Heart right ventricle (tissue), 16 donors: ENCODE results near the gene HMGXB3. TPM values are rescaled to one million over a fixed set of nuclear protein-coding genes. Genes with fewer than 3 reads are reported as not detected.
A peak's percentile ranks its signal among the peaks of the same experiment; 100 is the strongest.

ENCODE experiments used
- ATAC-seq, 8 donors: fragments of 200-7000 bp; cut with Tn5 transposase; one replicate each; pipeline ENCODE4 v1.9.1; 2020; ENCODE audit warnings: mild to moderate bottlenecking in 8 of 8, moderate library complexity in 8 of 8, moderate number of reproducible peaks in 1 of 8
- DNase-seq, 2 donors: peaks; one replicate each; pipeline ENCODE4 v3.0.0-alpha.2; 2020
- H3K27ac ChIP-seq, 10 donors: fragments of 200-600 bp; sonication (generic) in 2 of 10; one replicate each; pipeline versions ENCODE4 v1.5.0 to v1.8.0; 2020 to 2022; ENCODE audit warnings: mild to moderate bottlenecking in 3 of 10
- H3K27me3 ChIP-seq, 7 donors: fragments of 200-600 bp; one replicate each; pipeline ENCODE4 v1.8.0; 2021 to 2022; ENCODE audit warnings: mild to moderate bottlenecking in 2 of 7
- H3K36me3 ChIP-seq, 9 donors: fragments of 200-600 bp; sonication (generic) in 1 of 9; one replicate each; pipeline versions ENCODE4 v1.5.0 to v1.8.0; 2020 to 2022; ENCODE audit warnings: mild to moderate bottlenecking in 2 of 9
- H3K4me1 ChIP-seq, 9 donors: fragments of 200-600 bp; sonication (generic) in 1 of 9; one replicate each; pipeline versions ENCODE4 v1.5.0 to v1.8.0; 2020 to 2022; ENCODE audit warnings: mild to moderate bottlenecking in 4 of 9
- H3K4me3 ChIP-seq, 10 donors: fragments of 200-600 bp; sonication (generic) in 2 of 10; one replicate each; pipeline versions ENCODE4 v1.5.0 to v1.8.0; 2020 to 2022; ENCODE audit warnings: mild to moderate bottlenecking in 7 of 10, moderate library complexity in 2 of 10
- H3K9me3 ChIP-seq, 11 donors: fragments of 200-600 bp in 10 of 11; sonication (generic) in 2 of 11; one replicate each; pipeline versions ENCODE4 v1.5.0 to v1.8.0; 2013 to 2022; ENCODE audit warnings: mild to moderate bottlenecking in 2 of 11, control low read depth in 1 of 11, moderate library complexity in 1 of 11
- WGBS, 2 donors: extraction: QIAGEN DNeasy Blood & Tissue Kit; methylation state at CpG; one replicate each; pipeline ENCODE4 v1.1.7; 2013; ENCODE audit warnings: inconsistent platforms in 1 of 2; 5-methylcytosine and 5-hydroxymethylcytosine counted together
- intact Hi-C, 10 donors: fragments of 100-400 bp; cut with DNase I; formaldehyde crosslinking; loops; one replicate each; pipeline versions ENCODE4 v1.11.1 to v1.14.2; 2022
- polyA plus RNA-seq, 2 donors: library from polyadenylated mRNA; stranded (reverse); fragments of 200-250 nt; gene quantifications; one replicate each; pipeline ENCODE4 v1.2.3, GENCODE V29; 2013
- total RNA-seq, 10 donors: library from RNA; stranded (reverse); fragmentation: NEBNext Ultra II Directional in 3 of 10; extraction: Animal tissue kit (Norgen Biotek cat#: 25700) in 3 of 10; gene quantifications; one replicate each; pipeline versions ENCODE4 v1.2.1 to v1.2.4, GENCODE V29; 2021 to 2023
- TF ChIP-seq, protein P1 (sequence below), 9 donors: fragments of 200-600 bp; sonication (generic) in 2 of 9; IDR thresholded peaks; one replicate each; pipeline versions ENCODE4 v1.5.0 to v1.8.0; 2021 to 2022; ENCODE audit warnings: antibody characterized with exemption in 9 of 9, mild to moderate bottlenecking in 5 of 9, moderate library complexity in 1 of 9
- donor health status: Arrhythmogenic right ventricular cardiomyopathy.
- donor health status: ischemic (EF 13 %, LVEDD 7.1; RV severe dilation, severe dysfunction).
- donor health status: healthy with polysubstance abuse.
- donor health status: DM: no; HTN: yes; CAD: no.
- donor health status: DM: no; HTN: no; CAD: no.
- donor health status: ischemic (EF 25% LVEDD 6.9; RV normal size, moderate dysfunction).
- donor health status: ischemic (EF 25% LVEDD 5.7; RV mildly dilated, moderate dysfunction).
- donor health status: healthy.
- donor health status: DM: yes; HTN: yes; CAD: no.
- donor health status: Ischemic cardiomyopathy.
- donor health status: ischemic (EF 35%, LVEDD 5.7; RV mildly dilated, moderate dysfunction).
- donor health status: nonischemic (EF 11% LVEDD 7.7; RV severe dilation, severe dysfunction).
- donor health status: DM: yes; HTN: yes; CAD: no.
- donor health status: PGD.
- donor health status: ischemic (EF 29% LVEDD 5.4; RV normal size, mild dysfunction).
- donor health status: nonischemic (EF 23%, LVEDD 6.1; RV moderate dilation, normal function).

The HMGXB3 gene
- total and polyA plus RNA-seq, 12 donors = 12.7 to 17.9 (median 14.9) TPM

DNA sequence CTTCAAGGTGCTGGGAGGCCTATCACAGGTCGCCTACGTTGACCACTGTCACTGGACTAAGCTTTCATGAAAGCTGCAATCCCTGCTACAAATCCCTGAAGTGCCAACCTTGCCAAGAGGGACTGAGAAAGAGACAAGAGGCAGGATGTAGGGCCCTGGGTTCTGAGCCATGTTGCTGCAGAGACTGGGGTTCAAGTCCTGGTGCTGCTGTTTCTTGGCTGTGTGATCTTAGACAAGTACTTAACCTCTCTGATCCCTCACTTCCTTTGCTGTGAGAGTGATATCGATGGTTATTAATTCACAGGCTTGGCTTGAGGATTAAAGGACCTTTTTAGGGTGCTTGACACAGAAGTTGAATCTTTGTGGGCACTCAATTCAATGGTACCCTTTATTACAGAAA, 70.3 kb downstream of the HMGXB3 start:
- no peak for DNase-seq
- peaks cover 0 to 54% (median 0%) of the 10 kb centered on the region in 9 donors for H3K4me1 ChIP-seq
- no peak overlapping the region for H3K27ac ChIP-seq
- 87 to 93% methylated on average over 3 of the region's 3 CpGs for WGBS, 2 donors
- no peak overlapping the region for H3K4me3 ChIP-seq
- no peak for ATAC-seq
- TF ChIP-seq, protein P1, sequence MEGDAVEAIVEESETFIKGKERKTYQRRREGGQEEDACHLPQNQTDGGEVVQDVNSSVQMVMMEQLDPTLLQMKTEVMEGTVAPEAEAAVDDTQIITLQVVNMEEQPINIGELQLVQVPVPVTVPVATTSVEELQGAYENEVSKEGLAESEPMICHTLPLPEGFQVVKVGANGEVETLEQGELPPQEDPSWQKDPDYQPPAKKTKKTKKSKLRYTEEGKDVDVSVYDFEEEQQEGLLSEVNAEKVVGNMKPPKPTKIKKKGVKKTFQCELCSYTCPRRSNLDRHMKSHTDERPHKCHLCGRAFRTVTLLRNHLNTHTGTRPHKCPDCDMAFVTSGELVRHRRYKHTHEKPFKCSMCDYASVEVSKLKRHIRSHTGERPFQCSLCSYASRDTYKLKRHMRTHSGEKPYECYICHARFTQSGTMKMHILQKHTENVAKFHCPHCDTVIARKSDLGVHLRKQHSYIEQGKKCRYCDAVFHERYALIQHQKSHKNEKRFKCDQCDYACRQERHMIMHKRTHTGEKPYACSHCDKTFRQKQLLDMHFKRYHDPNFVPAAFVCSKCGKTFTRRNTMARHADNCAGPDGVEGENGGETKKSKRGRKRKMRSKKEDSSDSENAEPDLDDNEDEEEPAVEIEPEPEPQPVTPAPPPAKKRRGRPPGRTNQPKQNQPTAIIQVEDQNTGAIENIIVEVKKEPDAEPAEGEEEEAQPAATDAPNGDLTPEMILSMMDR (IDR thresholded peaks at IDR 0.05) = no peak
- no peaks in the 10 kb centered on the region for H3K27me3 ChIP-seq
- H3K9me3 ChIP-seq = peaks cover 0 to 5% (median 0%) of the 10 kb centered on the region in 11 donors
- peaks cover 0 to 81% (median 0%) of the 10 kb centered on the region in 9 donors for H3K36me3 ChIP-seq
- intact Hi-C loops = no loop called here

DNA sequence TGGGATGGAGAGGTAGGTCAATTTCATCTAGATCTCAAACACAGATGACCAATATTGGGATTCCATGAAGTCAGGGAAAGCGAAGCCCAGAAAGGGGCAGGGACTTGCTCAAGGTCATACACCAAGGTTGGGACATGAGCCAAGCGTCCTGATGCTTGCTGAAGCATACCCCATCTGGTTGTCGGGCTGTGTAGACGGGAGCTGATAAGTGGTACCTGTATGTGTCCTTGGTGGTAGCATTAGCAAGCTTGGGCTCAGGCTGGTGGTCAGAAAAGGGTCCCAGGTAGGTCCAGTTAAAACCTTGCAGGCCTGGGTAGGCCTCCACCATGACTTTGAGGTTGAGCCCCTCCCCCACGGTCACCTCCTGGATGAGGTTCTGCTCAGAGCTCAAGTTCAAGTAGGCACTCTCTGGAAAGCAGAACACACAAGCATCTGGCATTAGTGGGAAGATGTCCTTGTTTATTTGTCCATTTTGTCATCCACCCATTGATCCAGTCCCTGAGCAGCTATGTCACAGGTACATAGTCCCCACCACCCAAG, 72.6 kb downstream of the HMGXB3 start:
- TF ChIP-seq, protein P1 (IDR thresholded peaks at IDR 0.05) = no peak
- H3K27me3 ChIP-seq = no peaks in the 10 kb centered on the region
- H3K36me3 ChIP-seq = peaks cover 0 to 97% (median 0%) of the 10 kb centered on the region in 9 donors
- DNase-seq = peak in 1 of 2 donors; percentile 5
- no peak overlapping the region for H3K4me3 ChIP-seq
- H3K27ac ChIP-seq = no peak overlapping the region
- H3K9me3 ChIP-seq = peaks cover 0 to 5% (median 0%) of the 10 kb centered on the region in 11 donors
- intact Hi-C loops = no loop called here
- ATAC-seq = no peak
- H3K4me1 ChIP-seq = peaks cover 0 to 31% (median 0%) of the 10 kb centered on the region in 9 donors
- WGBS, 2 donors = 81 to 88% methylated on average over 5 of the region's 5 CpGs

DNA sequence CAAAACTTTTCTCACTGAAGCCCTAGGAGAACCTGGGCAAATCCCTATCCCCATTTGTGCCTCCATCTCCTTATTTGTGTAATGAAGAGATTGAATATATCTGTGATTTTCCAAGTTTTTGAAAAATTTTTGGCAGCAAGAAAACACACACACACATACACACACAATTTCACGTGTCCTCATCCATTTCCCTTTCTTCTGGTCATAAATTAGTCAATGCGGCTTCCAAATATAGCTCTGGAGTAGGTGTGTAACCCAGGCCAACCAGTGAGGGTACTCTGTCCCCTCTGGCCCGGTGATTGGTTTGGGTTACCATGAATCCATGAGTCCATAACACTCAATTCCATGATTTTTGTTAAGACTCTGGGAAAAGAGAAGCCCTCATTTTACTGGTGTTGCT, 73.1 kb downstream of the HMGXB3 start:
- peaks cover 0 to 97% (median 0%) of the 10 kb centered on the region in 9 donors for H3K36me3 ChIP-seq
- no peak for DNase-seq
- TF ChIP-seq, protein P1 (IDR thresholded peaks at IDR 0.05) = no peak
- WGBS, 2 donors = 79 to 89% methylated on average over 3 of the region's 3 CpGs
- peaks cover 0 to 26% (median 0%) of the 10 kb centered on the region in 9 donors for H3K4me1 ChIP-seq
- H3K27me3 ChIP-seq = no peaks in the 10 kb centered on the region
- H3K9me3 ChIP-seq = peaks cover 0 to 5% (median 0%) of the 10 kb centered on the region in 11 donors
- ATAC-seq = no peak
- H3K27ac ChIP-seq = no peak overlapping the region
- intact Hi-C loops = no loop called here
- no peak overlapping the region for H3K4me3 ChIP-seq

DNA sequence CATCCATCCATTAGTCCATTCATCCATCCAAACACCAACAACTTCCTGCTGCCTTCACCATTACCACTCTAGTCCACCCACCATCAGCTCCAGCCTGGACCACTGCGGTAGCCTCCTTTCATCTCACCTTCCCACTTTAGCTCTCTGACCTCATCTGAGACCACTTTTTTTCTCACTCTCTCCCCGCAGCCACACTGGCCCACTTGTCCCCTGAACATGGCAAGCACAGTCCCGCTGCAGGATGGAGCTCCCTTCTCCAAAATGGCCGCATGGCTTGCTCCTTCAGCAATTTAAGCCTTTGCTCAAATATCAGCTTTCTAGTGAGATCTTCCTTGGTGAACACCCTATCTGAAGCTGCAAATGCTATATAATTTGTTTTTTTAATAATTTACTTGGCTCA, 74.7 kb downstream of the HMGXB3 start:
- DNase-seq (no peak), ATAC-seq (no peak)

More for the DNA sequence above, 74.7 kb downstream of the HMGXB3 start:
- Histone ChIP-seq H3K27ac (no peak overlapping the region), H3K4me1 (peaks cover 0 to 16% (median 0%) of the 10 kb centered on the region in 9 donors), H3K27me3 (no peaks in the 10 kb centered on the region), H3K9me3 (peaks cover 0 to 5% (median 0%) of the 10 kb centered on the region in 11 donors), H3K36me3 (peaks cover 0 to 98% (median 0%) of the 10 kb centered on the region in 9 donors), H3K4me3 (no peak overlapping the region)
- intact Hi-C loops = no loop called here
- WGBS, 2 donors = 70 to 91% methylated on average over 4 of the region's 4 CpGs
- TF ChIP-seq, protein P1 (IDR thresholded peaks at IDR 0.05) = no peak
